Mesenchymal stem cell (in vitro differentiated cells and primary cell): ENCODE measurements around the gene RYR2.
A peak's percentile ranks its signal among the peaks of the same experiment; 100 is the strongest.
"Not testable (repeated sequence)": the region's sequence is repeated elsewhere in the genome, so short reads cannot be mapped to it uniquely, and the experiment has no call there.

ENCODE experiments used
- DNase-seq: peaks from one replicate; pipeline ENCODE4 v3.0.0-alpha.2; 2013
- H2AFZ ChIP-seq: one replicate; pipeline ENCODE4 v1.6.1; 2013; ENCODE audit warnings: low read depth, mild to moderate bottlenecking, control low read depth, inconsistent platforms, low read length, moderate library complexity
- H2AK5ac ChIP-seq: 2 replicates; pipeline ENCODE4 v1.6.1; 2013; ENCODE audit warnings: low read length, moderate library complexity, mild to moderate bottlenecking, inconsistent platforms; ENCODE audit not compliant: severe bottlenecking
- H2BK120ac ChIP-seq: one replicate; pipeline ENCODE4 v1.6.1; 2013; ENCODE audit warnings: low read depth, mild to moderate bottlenecking, inconsistent platforms, low read length, moderate library complexity
- H2BK12ac ChIP-seq, 2 experiments: one replicate each; pipeline ENCODE4 v1.6.1; 2013; ENCODE audit warnings: inconsistent platforms in 2 of 2, low read length in 2 of 2, mild to moderate bottlenecking in 2 of 2, moderate library complexity in 2 of 2, control low read depth in 1 of 2
- H2BK15ac ChIP-seq: one replicate; pipeline ENCODE4 v1.6.1; 2013; ENCODE audit warnings: mild to moderate bottlenecking, low read depth, inconsistent platforms; ENCODE audit not compliant: poor library complexity, severe bottlenecking
- H2BK5ac ChIP-seq: 2 replicates; pipeline ENCODE4 v1.6.1; 2013; ENCODE audit warnings: low read depth, mild to moderate bottlenecking, low read length, control low read depth, inconsistent platforms; ENCODE audit not compliant: poor library complexity, severe bottlenecking
- H3K14ac ChIP-seq, 2 experiments: one replicate each; pipeline ENCODE4 v1.6.1; 2013; ENCODE audit warnings: inconsistent platforms in 2 of 2, low read length in 2 of 2, control low read depth in 1 of 2, mild to moderate bottlenecking in 1 of 2, moderate library complexity in 1 of 2
- H3K18ac ChIP-seq, 2 experiments: one replicate each; pipeline ENCODE4 v1.6.1; 2013; ENCODE audit warnings: inconsistent platforms in 2 of 2, low read length in 2 of 2, control low read depth in 1 of 2, low read depth in 1 of 2, mild to moderate bottlenecking in 1 of 2
- H3K23ac ChIP-seq, 2 experiments: one replicate each; pipeline ENCODE4 v1.6.1; 2013; ENCODE audit warnings: inconsistent platforms in 2 of 2, low read length in 2 of 2, mild to moderate bottlenecking in 2 of 2, moderate library complexity in 2 of 2, control low read depth in 1 of 2
- H3K27ac ChIP-seq: 2 replicates; pipeline ENCODE4 v1.5.1; 2013; ENCODE audit warnings: mild to moderate bottlenecking, moderate library complexity, low read length, control low read depth, inconsistent platforms; ENCODE audit not compliant: poor library complexity, severe bottlenecking
- H3K27me3 ChIP-seq, 2 experiments: 2 replicates each; pipeline versions ENCODE4 v1.6.1 to v1.7.0; 2013; ENCODE audit warnings: low read length in 2 of 2, mild to moderate bottlenecking in 2 of 2, moderate library complexity in 2 of 2, control low read depth in 1 of 2, inconsistent platforms in 1 of 2; ENCODE audit not compliant: control insufficient read depth in 1 of 2, insufficient read depth in 1 of 2
- H3K36me3 ChIP-seq, 2 experiments: 2 replicates each; pipeline versions ENCODE4 v1.6.1 to v1.7.0; 2013; ENCODE audit warnings: low read length in 2 of 2, control low read depth in 1 of 2, inconsistent platforms in 1 of 2, low read depth in 1 of 2, mild to moderate bottlenecking in 1 of 2; ENCODE audit not compliant: insufficient read depth in 2 of 2, control insufficient read depth in 1 of 2
- H3K4ac ChIP-seq, 2 experiments: one replicate each; pipeline ENCODE4 v1.6.1; 2013; ENCODE audit warnings: inconsistent platforms in 2 of 2, low read length in 2 of 2, mild to moderate bottlenecking in 2 of 2, moderate library complexity in 2 of 2, control low read depth in 1 of 2, low read depth in 1 of 2
- H3K4me1 ChIP-seq: 2 replicates; pipeline ENCODE4 v1.6.1; 2013; ENCODE audit warnings: low read depth, low read length, control low read depth; ENCODE audit not compliant: control insufficient read depth, insufficient read depth
- H3K4me2 ChIP-seq: 2 replicates; pipeline ENCODE4 v1.6.1; 2013; ENCODE audit warnings: low read length, mild to moderate bottlenecking, inconsistent platforms; ENCODE audit not compliant: poor library complexity, severe bottlenecking
- H3K4me3 ChIP-seq, 2 experiments: 2 replicates each; pipeline versions ENCODE4 v1.5.1 to v1.7.0; 2013; ENCODE audit warnings: low read length in 2 of 2, mild to moderate bottlenecking in 2 of 2, control low read depth in 1 of 2, low read depth in 1 of 2; ENCODE audit not compliant: insufficient read depth in 1 of 2
- H3K79me1 ChIP-seq: replicated peaks from 2 replicates; pipeline ENCODE4 v1.6.1; 2013; ENCODE audit warnings: mild to moderate bottlenecking, control low read depth, low read length, inconsistent platforms; ENCODE audit not compliant: poor library complexity, severe bottlenecking
- H3K9ac ChIP-seq: 2 replicates; pipeline ENCODE4 v1.7.0; 2013; ENCODE audit warnings: mild to moderate bottlenecking, low read length, moderate library complexity
- H3K9me3 ChIP-seq: 2 replicates; pipeline ENCODE4 v1.7.0; 2013; ENCODE audit warnings: mild to moderate bottlenecking, low read length; ENCODE audit not compliant: control insufficient read depth
- H4K8ac ChIP-seq: one replicate; pipeline ENCODE4 v1.6.1; 2013; ENCODE audit warnings: inconsistent platforms, mild to moderate bottlenecking, low read length, moderate library complexity
- H4K91ac ChIP-seq: one replicate; pipeline ENCODE4 v1.6.1; 2013; ENCODE audit warnings: mild to moderate bottlenecking, low read length, inconsistent platforms
- WGBS: methylation state at CpG from one replicate; pipeline ENCODE4 v1.1.7; 2013; ENCODE audit warnings: mixed read lengths; 5-methylcytosine and 5-hydroxymethylcytosine counted together

RYR2 gene

DNA sequence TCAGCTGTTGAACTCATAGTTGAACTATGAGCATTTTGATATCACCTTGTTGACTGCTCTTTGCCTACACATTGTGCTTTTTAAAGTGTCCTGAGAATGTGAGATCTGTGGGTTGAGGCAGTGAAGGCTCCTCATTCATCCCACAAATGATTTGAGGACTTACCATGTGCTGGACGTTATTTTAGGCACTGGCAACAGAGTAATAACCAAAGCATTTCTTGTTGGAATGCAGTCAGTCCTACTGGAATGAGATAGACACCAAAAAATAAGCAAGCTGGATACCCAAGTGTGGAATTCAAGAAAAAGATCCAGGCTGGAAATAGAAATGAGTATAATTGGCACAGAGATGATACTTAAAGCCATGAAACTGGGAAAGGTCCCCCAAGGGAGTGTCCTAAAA, 775.3 kb downstream of the RYR2 start:
- no peaks in the 10 kb centered on the region for H3K36me3 ChIP-seq
- H2BK15ac ChIP-seq: no peak overlapping the region
- no peaks in the 10 kb centered on the region for H3K79me1 ChIP-seq
- DNase-seq: no peak
- H3K27ac ChIP-seq: no peak overlapping the region
- H4K8ac ChIP-seq: no peak overlapping the region
- H2BK12ac ChIP-seq: no peak overlapping the region
- no peak overlapping the region for H2BK5ac ChIP-seq
- peaks cover 6% of the 10 kb centered on the region for H3K4me1 ChIP-seq
- no peak overlapping the region for H3K4ac ChIP-seq
- no peak overlapping the region for H3K23ac ChIP-seq
- H2BK120ac ChIP-seq: no peak overlapping the region
- no peak overlapping the region for H2AK5ac ChIP-seq
- H3K4me3 ChIP-seq: no peak overlapping the region
- 8% methylated on average over 1 of the region's 1 CpG for WGBS
- no peak overlapping the region for H3K18ac ChIP-seq
- no peaks in the 10 kb centered on the region for H3K27me3 ChIP-seq
- no peak overlapping the region for H3K14ac ChIP-seq
- no peaks in the 10 kb centered on the region for H3K9me3 ChIP-seq
- no peak overlapping the region for H2AFZ ChIP-seq
- H3K4me2 ChIP-seq: no peak overlapping the region
- H4K91ac ChIP-seq: no peak overlapping the region
- no peak overlapping the region for H3K9ac ChIP-seq

DNA sequence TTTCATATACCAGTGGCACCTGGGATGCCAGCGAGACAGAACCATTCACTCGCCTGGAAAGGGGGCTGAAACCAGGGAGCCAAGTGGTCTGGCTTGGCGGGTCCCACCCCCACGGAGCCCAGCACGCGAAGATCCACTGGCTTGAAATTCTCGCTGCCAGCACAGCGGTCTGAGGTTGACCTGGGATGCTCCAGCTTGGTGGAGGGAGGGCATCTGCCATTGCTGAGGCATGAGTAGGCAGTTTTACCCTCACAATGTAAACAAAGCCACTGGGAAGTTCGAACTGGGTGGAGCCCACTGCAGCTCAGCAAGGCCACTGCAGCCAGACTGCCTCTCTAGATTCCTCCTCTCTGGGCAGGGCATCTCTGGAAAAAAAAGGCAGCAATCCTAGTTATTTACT, 778.6 kb downstream of the RYR2 start:
- H2BK15ac ChIP-seq, H2BK5ac ChIP-seq, H3K23ac ChIP-seq, H4K8ac ChIP-seq, H4K91ac ChIP-seq, H3K18ac ChIP-seq, H2AFZ ChIP-seq, H3K36me3 ChIP-seq, H2BK120ac ChIP-seq, H2BK12ac ChIP-seq, H3K9me3 ChIP-seq, H3K9ac ChIP-seq, H3K4me2 ChIP-seq, H3K79me1 ChIP-seq, H3K4ac ChIP-seq, H3K14ac ChIP-seq, H2AK5ac ChIP-seq, H3K4me1 ChIP-seq, H3K27me3 ChIP-seq, H3K27ac ChIP-seq, H3K4me3 ChIP-seq: not testable (repeated sequence)
- DNase-seq: peak; percentile 27
- WGBS: 76% methylated on average over 9 of the region's 9 CpGs

DNA sequence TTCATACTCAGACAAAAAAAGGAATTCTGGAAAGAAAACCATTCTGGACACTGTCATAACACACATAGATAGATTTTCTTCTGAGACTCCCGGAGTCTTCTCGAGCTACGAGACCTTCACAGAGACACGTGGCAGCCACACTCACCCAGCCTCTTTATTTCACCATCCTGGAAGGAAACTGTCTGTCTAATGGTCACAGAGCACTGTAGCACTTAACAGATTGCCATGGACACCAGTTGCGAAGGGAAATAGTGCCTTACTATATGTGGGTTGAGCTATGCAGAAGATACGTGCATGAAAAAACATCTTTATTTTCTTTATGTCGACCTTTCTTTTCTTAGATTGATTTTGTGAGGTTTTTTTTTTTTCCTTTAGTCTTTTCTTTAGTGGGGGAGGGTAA, 790.9 kb downstream of the RYR2 start:
- Histone ChIP-seq H3K4ac (no peak overlapping the region), H3K9ac (no peak overlapping the region), H3K4me1 (no peaks in the 10 kb centered on the region), H3K4me3 (no peak overlapping the region), H2BK5ac (no peak overlapping the region), H3K79me1 (no peaks in the 10 kb centered on the region), H3K27me3 (no peaks in the 10 kb centered on the region), H3K4me2 (no peak overlapping the region), H4K8ac (no peak overlapping the region), H3K9me3 (no peaks in the 10 kb centered on the region), H4K91ac (no peak overlapping the region), H2BK15ac (no peak overlapping the region), H3K27ac (no peak overlapping the region), H2BK120ac (no peak overlapping the region), H3K36me3 (no peaks in the 10 kb centered on the region), H3K14ac (no peak overlapping the region), H3K23ac (no peak overlapping the region), H2BK12ac (no peak overlapping the region), H2AFZ (no peak overlapping the region), H2AK5ac (no peak overlapping the region), H3K18ac (no peak overlapping the region)
- DNase-seq: no peak
- WGBS: 82% methylated on average over 6 of the region's 7 CpGs

DNA sequence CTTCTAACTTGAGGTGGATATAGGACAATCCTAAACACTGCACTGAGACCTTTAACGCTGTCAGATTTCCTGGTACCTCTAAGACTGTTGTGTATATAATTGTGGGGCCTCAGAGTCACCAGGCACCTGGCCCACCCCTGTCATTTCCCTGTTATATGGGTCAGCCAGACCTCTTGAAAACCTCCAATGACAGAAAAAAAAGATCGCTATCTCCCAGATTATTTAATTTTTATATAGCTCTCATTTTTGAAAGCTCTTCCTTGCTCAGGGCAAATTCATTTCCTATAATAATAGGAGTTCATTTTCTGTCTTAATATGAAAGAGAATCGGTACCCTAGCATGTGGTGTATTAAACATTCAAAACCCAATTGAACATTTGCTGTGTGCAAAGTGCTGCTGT, 792.1 kb downstream of the RYR2 start:
- Histone ChIP-seq H3K36me3 (no peaks in the 10 kb centered on the region), H2BK120ac (no peak overlapping the region), H3K9me3 (no peaks in the 10 kb centered on the region), H3K18ac (no peak overlapping the region), H4K8ac (no peak overlapping the region), H3K9ac (no peak overlapping the region), H3K4me3 (no peak overlapping the region), H3K79me1 (no peaks in the 10 kb centered on the region), H2AFZ (no peak overlapping the region), H4K91ac (no peak overlapping the region), H2BK12ac (no peak overlapping the region), H2AK5ac (peak overlapping the region; percentile 76), H3K23ac (no peak overlapping the region), H2BK15ac (no peak overlapping the region), H2BK5ac (no peak overlapping the region), H3K27ac (peak overlapping the region; percentile 27), H3K14ac (no peak overlapping the region), H3K4me2 (no peak overlapping the region), H3K4me1 (no peaks in the 10 kb centered on the region), H3K4ac (no peak overlapping the region), H3K27me3 (no peaks in the 10 kb centered on the region)
- 50% methylated on average over 2 of the region's 3 CpGs for WGBS
- no peak for DNase-seq
